CD4-positive, alpha-beta memory T cell (primary cell): ENCODE results near the gene ABL2. TPM values are rescaled to one million over a fixed set of nuclear protein-coding genes. Genes with fewer than 3 reads are reported as not detected.

Experiments used
- CTCF ChIA-PET: fragments of 350-600 bp; sonication (Branson Sonifier 250); formaldehyde crosslinking; loops from one replicate; lab custom pipeline; 2021; ENCODE audit warnings: inconsistent platforms; ENCODE audit not compliant: partially characterized antibody; lab: Charles Lee
- POLR2A ChIA-PET: fragments of 350-600 bp; sonication (Branson Sonifier 250); formaldehyde crosslinking; loops from one replicate; lab custom pipeline; 2021; ENCODE audit not compliant: partially characterized antibody; lab: Charles Lee
- DNase-seq, 5 donors: peaks; one replicate each; pipeline versions ENCODE4 v3.0.0 to v3.0.0-alpha.2; 2020 to 2022; ENCODE audit warnings: mixed read lengths in 1 of 5
- H3K27ac ChIP-seq: one replicate; pipeline ENCODE4 v1.7.0; 2013; ENCODE audit warnings: low read depth, low read length
- H3K27me3 ChIP-seq: 2 replicates; pipeline ENCODE4 v1.7.0; 2013; ENCODE audit warnings: mild to moderate bottlenecking, low read length, moderate library complexity; ENCODE audit not compliant: insufficient read depth
- H3K36me3 ChIP-seq: 2 replicates; pipeline ENCODE4 v1.7.0; 2013; ENCODE audit warnings: mild to moderate bottlenecking, low read length, moderate library complexity; ENCODE audit not compliant: insufficient read depth
- H3K4me1 ChIP-seq: 2 replicates; pipeline ENCODE4 v1.7.0; 2013; ENCODE audit warnings: mild to moderate bottlenecking, low read length, moderate library complexity; ENCODE audit not compliant: insufficient read depth
- H3K4me3 ChIP-seq, 2 donors: one replicate each; pipeline ENCODE4 v1.7.0; 2013; ENCODE audit warnings: low read length in 2 of 2, mild to moderate bottlenecking in 1 of 2
- H3K9me3 ChIP-seq, 2 donors: one replicate each; pipeline ENCODE4 v1.7.0; 2013; ENCODE audit warnings: low read length in 2 of 2, control low read depth in 1 of 2; ENCODE audit not compliant: control insufficient read depth in 1 of 2
- H3K27ac Mint-ChIP-seq, 7 donors: one replicate each; pipeline ENCODE4 v1.8.0; 2020 to 2021; ENCODE audit warnings: mixed read lengths in 7 of 7, mild to moderate bottlenecking in 6 of 7, inconsistent platforms in 3 of 7, moderate library complexity in 3 of 7
- H3K27me3 Mint-ChIP-seq, 2 donors: one replicate each; pipeline ENCODE4 v1.8.0; 2020 to 2021; ENCODE audit warnings: mixed read lengths in 2 of 2
- H3K36me3 Mint-ChIP-seq, 2 donors: one replicate each; pipeline ENCODE4 v1.8.0; 2020 to 2021; ENCODE audit warnings: mixed read lengths in 2 of 2, inconsistent platforms in 1 of 2, mild to moderate bottlenecking in 1 of 2
- H3K4me1 Mint-ChIP-seq, 4 donors: one replicate each; pipeline ENCODE4 v1.8.0; 2020 to 2021; ENCODE audit warnings: mixed read lengths in 4 of 4, mild to moderate bottlenecking in 1 of 4
- H3K4me3 Mint-ChIP-seq, 8 donors: one replicate each; pipeline ENCODE4 v1.8.0; 2020 to 2021; ENCODE audit warnings: mixed read lengths in 8 of 8, mild to moderate bottlenecking in 7 of 8, moderate library complexity in 6 of 8, inconsistent platforms in 3 of 8
- H3K9me3 Mint-ChIP-seq, 8 donors: one replicate each; pipeline ENCODE4 v1.8.0; 2020 to 2021; ENCODE audit warnings: mixed read lengths in 8 of 8, mild to moderate bottlenecking in 5 of 8, inconsistent platforms in 3 of 8, moderate library complexity in 1 of 8
- intact Hi-C: fragments of 100-400 bp; cut with micrococcal nuclease; formaldehyde crosslinking; loops from one replicate; pipeline ENCODE4 v1.15.1; 2023
- polyA plus RNA-seq, 2 donors: library from polyadenylated mRNA; unstranded; fragments of 300-500 nt; fragmentation: Illumina TruSeq; gene quantifications; one replicate each; pipeline ENCODE4 v1.2.3, GENCODE V29; 2021
- total RNA-seq, 2 experiments: library from RNA; stranded (reverse); gene quantifications; one replicate each; pipeline ENCODE4 v1.2.3, GENCODE V29; 2021

ABL2 gene
- total and polyA plus RNA-seq, 4 experiments from 2014 or later = 1.2 to 18.6 (median 9.5) TPM

GRCh38 chr1:179187043-179187442 lies 42.4 kb downstream of the ABL2 start:
- Mint-ChIP-seq H3K4me3 (no peak overlapping the region), H3K9me3 (no peaks in the 10 kb centered on the region), H3K27me3 (no peaks in the 10 kb centered on the region), H3K27ac (peak overlapping the region in 1 of 7 donors; percentile 5), H3K4me1 (peaks cover 9 to 15% (median 12%) of the 10 kb centered on the region in 4 donors), H3K36me3 (peaks cover 2 to 14% of the 10 kb centered on the region in 2 donors)
- Histone ChIP-seq H3K36me3 (no peaks in the 10 kb centered on the region), H3K4me3 (no peak overlapping the region), H3K27ac (no peak overlapping the region), H3K27me3 (no peaks in the 10 kb centered on the region), H3K4me1 (peaks cover 9% of the 10 kb centered on the region), H3K9me3 (no peaks in the 10 kb centered on the region)
- POLR2A ChIA-PET = no interaction called here
- intact Hi-C loops = no loop called here
- no peak for DNase-seq
- CTCF ChIA-PET = no interaction called here

GRCh38 chr1:179184403-179184802 lies 45.1 kb downstream of the ABL2 start:
- Histone ChIP-seq H3K36me3 (no peaks in the 10 kb centered on the region), H3K27ac (no peak overlapping the region), H3K9me3 (no peaks in the 10 kb centered on the region), H3K4me1 (no peaks in the 10 kb centered on the region), H3K27me3 (no peaks in the 10 kb centered on the region), H3K4me3 (no peak overlapping the region)
- POLR2A ChIA-PET = no interaction called here
- CTCF ChIA-PET = no interaction called here
- intact Hi-C loops = no loop called here
- H3K4me3 Mint-ChIP-seq = no peak overlapping the region
- H3K4me1 Mint-ChIP-seq = peaks cover 4 to 13% (median 10%) of the 10 kb centered on the region in 4 donors
- peaks cover 2 to 13% of the 10 kb centered on the region in 2 donors for H3K36me3 Mint-ChIP-seq
- H3K9me3 Mint-ChIP-seq = no peaks in the 10 kb centered on the region
- H3K27ac Mint-ChIP-seq = no peak overlapping the region
- no peaks in the 10 kb centered on the region for H3K27me3 Mint-ChIP-seq
- no peak for DNase-seq

GRCh38 chr1:179183857-179184256 lies 45.6 kb downstream of the ABL2 start:
- H3K27me3 ChIP-seq = no peaks in the 10 kb centered on the region
- intact Hi-C loops = no loop called here
- no peaks in the 10 kb centered on the region for H3K4me1 ChIP-seq
- H3K9me3 ChIP-seq = no peaks in the 10 kb centered on the region
- H3K4me3 Mint-ChIP-seq = no peak overlapping the region
- ChIA-PET POLR2A (no interaction called here), CTCF (no interaction called here)
- H3K4me1 Mint-ChIP-seq = peaks cover 4 to 12% (median 9%) of the 10 kb centered on the region in 4 donors
- no peak overlapping the region for H3K27ac ChIP-seq
- H3K27me3 Mint-ChIP-seq = no peaks in the 10 kb centered on the region
- DNase-seq = no peak
- no peak overlapping the region for H3K27ac Mint-ChIP-seq
- H3K36me3 ChIP-seq = no peaks in the 10 kb centered on the region
- H3K4me3 ChIP-seq = no peak overlapping the region
- no peaks in the 10 kb centered on the region for H3K9me3 Mint-ChIP-seq
- peaks cover 2 to 10% of the 10 kb centered on the region in 2 donors for H3K36me3 Mint-ChIP-seq

- no peaks in the 10 kb centered on the region for H3K27me3 Mint-ChIP-seq
- no peaks in the 10 kb centered on the region for H3K9me3 Mint-ChIP-seq
- H3K36me3 ChIP-seq = no peaks in the 10 kb centered on the region
- no peaks in the 10 kb centered on the region for H3K4me1 ChIP-seq
- no peak overlapping the region for H3K27ac ChIP-seq
- CTCF ChIA-PET = interaction anchor here (0.9 kb wide), 1 partner anchor 58 kb away, joined by 3 read pairs; no protein-coding TSS in a partner anchor
- H3K4me3 ChIP-seq = no peak overlapping the region
- H3K36me3 Mint-ChIP-seq = no peaks in the 10 kb centered on the region
- POLR2A ChIA-PET = no interaction called here
- peaks cover 4 to 14% (median 10%) of the 10 kb centered on the region in 4 donors for H3K4me1 Mint-ChIP-seq
- no peaks in the 10 kb centered on the region for H3K9me3 ChIP-seq
- intact Hi-C loops = no loop called here
- H3K27me3 ChIP-seq = no peaks in the 10 kb centered on the region
- DNase-seq = no peak
- no peak overlapping the region for H3K27ac Mint-ChIP-seq
- no peak overlapping the region for H3K4me3 Mint-ChIP-seq
Measured at GRCh38 chr1:179178950-179179349, 50.5 kb downstream of the ABL2 start.

- Histone ChIP-seq H3K9me3 (no peaks in the 10 kb centered on the region), H3K4me1 (no peaks in the 10 kb centered on the region), H3K27me3 (no peaks in the 10 kb centered on the region), H3K27ac (no peak overlapping the region), H3K36me3 (no peaks in the 10 kb centered on the region), H3K4me3 (no peak overlapping the region)
- Mint-ChIP-seq H3K27ac (no peak overlapping the region), H3K27me3 (no peaks in the 10 kb centered on the region), H3K4me3 (no peak overlapping the region), H3K4me1 (peaks cover 4 to 14% (median 8%) of the 10 kb centered on the region in 4 donors), H3K9me3 (no peaks in the 10 kb centered on the region), H3K36me3 (no peaks in the 10 kb centered on the region)
- POLR2A ChIA-PET = no interaction called here
- DNase-seq = no peak
- intact Hi-C loops = no loop called here
- CTCF ChIA-PET = no interaction called here
Measured at GRCh38 chr1:179178183-179178582, 51.3 kb downstream of the ABL2 start.

- Histone ChIP-seq H3K36me3 (no peaks in the 10 kb centered on the region), H3K27me3 (no peaks in the 10 kb centered on the region), H3K9me3 (no peaks in the 10 kb centered on the region), H3K4me1 (no peaks in the 10 kb centered on the region), H3K27ac (no peak overlapping the region), H3K4me3 (no peak overlapping the region)
- Mint-ChIP-seq H3K36me3 (no peaks in the 10 kb centered on the region), H3K27me3 (no peaks in the 10 kb centered on the region), H3K9me3 (no peaks in the 10 kb centered on the region), H3K4me1 (peaks cover 4 to 14% (median 8%) of the 10 kb centered on the region in 4 donors), H3K4me3 (no peak overlapping the region), H3K27ac (no peak overlapping the region)
- no peak for DNase-seq
- intact Hi-C loops = no loop called here
- ChIA-PET CTCF (no interaction called here), POLR2A (no interaction called here)
Measured at GRCh38 chr1:179177615-179178014, 51.9 kb downstream of the ABL2 start.

GRCh38 chr1:179177182-179177581 lies 52.3 kb downstream of the ABL2 start:
- no peaks in the 10 kb centered on the region for H3K27me3 Mint-ChIP-seq
- H3K4me3 Mint-ChIP-seq = no peak overlapping the region
- Histone ChIP-seq H3K4me3 (no peak overlapping the region), H3K36me3 (no peaks in the 10 kb centered on the region), H3K27ac (no peak overlapping the region), H3K9me3 (no peaks in the 10 kb centered on the region), H3K27me3 (no peaks in the 10 kb centered on the region), H3K4me1 (no peaks in the 10 kb centered on the region)
- no peaks in the 10 kb centered on the region for H3K9me3 Mint-ChIP-seq
- no peaks in the 10 kb centered on the region for H3K36me3 Mint-ChIP-seq
- ChIA-PET POLR2A (no interaction called here), CTCF (no interaction called here)
- no peak for DNase-seq
- intact Hi-C loops = no loop called here
- no peak overlapping the region for H3K27ac Mint-ChIP-seq
- H3K4me1 Mint-ChIP-seq = peaks cover 4 to 12% (median 8%) of the 10 kb centered on the region in 4 donors
